IMR-90 (cell line): ENCODE measurements around the gene SPINT1. TPM values are rescaled to one million over a fixed set of nuclear protein-coding genes. Genes with fewer than 3 reads are reported as not detected.

Source experiments
- ATAC-seq: fragments of 200-7000 bp; cut with Tn5 transposase; 2 replicates; pipeline ENCODE4 v1.9.1; 2020; ENCODE audit warnings: low read depth, mild to moderate bottlenecking, moderate library complexity
- BruUV-seq: library from RNA; stranded (reverse); fragments of 400-500 nt; replicated peaks from 2 replicates; lab custom pipeline; 2021; lab: Mats Ljungman, UMichigan
- CTCF ChIA-PET: fragments of 300-600 bp; formaldehyde crosslinking; extraction: SDS; loops from one replicate; lab custom pipeline; 2021; ENCODE audit warnings: antibody characterized with exemption; lab: Yijun Ruan, JAX
- POLR2A ChIA-PET: fragments of 300-600 bp; sonication (Branson Sonifier 250); formaldehyde crosslinking; loops from one replicate; lab custom pipeline; 2022; ENCODE audit warnings: antibody characterized with exemption; ENCODE audit not compliant: unreplicated experiment; lab: Charles Lee
- DNase-seq: peaks from one replicate; pipeline ENCODE4 v3.0.0; 2013
- H2AFZ ChIP-seq: replicated peaks from 2 replicates; pipeline ENCODE3; 2013; ENCODE audit warnings: low read length, mild to moderate bottlenecking; ENCODE audit not compliant: poor library complexity
- H2AK5ac ChIP-seq: 2 replicates; pipeline ENCODE4 v1.6.1; 2013; ENCODE audit warnings: low read depth, low read length, inconsistent platforms
- H2AK9ac ChIP-seq: replicated peaks from 2 replicates; pipeline ENCODE3; 2013; ENCODE audit warnings: mild to moderate bottlenecking, low read depth, low read length, moderate library complexity; ENCODE audit not compliant: poor library complexity
- H2BK120ac ChIP-seq: 2 replicates; pipeline ENCODE4 v1.6.1; 2013; ENCODE audit warnings: low read depth, low read length, inconsistent platforms
- H2BK15ac ChIP-seq: 3 replicates; pipeline ENCODE4 v1.6.1; 2013; ENCODE audit warnings: low read depth, low read length, inconsistent platforms
- H2BK20ac ChIP-seq: 2 replicates; pipeline ENCODE4 v1.6.1; 2013; ENCODE audit warnings: low read depth, mild to moderate bottlenecking, inconsistent platforms, low read length, moderate library complexity
- H2BK5ac ChIP-seq: 2 replicates; pipeline ENCODE4 v1.6.1; 2013; ENCODE audit warnings: mild to moderate bottlenecking, low read depth, low read length, inconsistent platforms; ENCODE audit not compliant: poor library complexity, severe bottlenecking
- H3K14ac ChIP-seq: replicated peaks from 2 replicates; pipeline ENCODE4 v1.6.1; 2013; ENCODE audit warnings: low read depth, low read length, inconsistent platforms
- H3K18ac ChIP-seq: 2 replicates; pipeline ENCODE4 v1.6.1; 2013; ENCODE audit warnings: low read depth, low read length, control low read depth
- H3K23ac ChIP-seq: 2 replicates; pipeline ENCODE4 v1.6.1; 2013; ENCODE audit warnings: low read depth, low read length, inconsistent platforms
- H3K27ac ChIP-seq: 2 replicates; pipeline ENCODE4 v1.5.1; 2013; ENCODE audit warnings: mild to moderate bottlenecking, control low read depth, low read length; ENCODE audit not compliant: insufficient read depth
- H3K27me3 ChIP-seq: 2 replicates; pipeline ENCODE4 v1.6.1; 2013; ENCODE audit warnings: low read length; ENCODE audit not compliant: control insufficient read depth, insufficient read depth
- H3K36me3 ChIP-seq: 2 replicates; pipeline ENCODE4 v1.6.1; 2013; ENCODE audit warnings: low read length, mixed read lengths; ENCODE audit not compliant: control insufficient read depth, insufficient read depth
- H3K4ac ChIP-seq: 2 replicates; pipeline ENCODE4 v1.6.1; 2013; ENCODE audit warnings: low read depth, low read length, inconsistent platforms
- H3K4me1 ChIP-seq: 2 replicates; pipeline ENCODE4 v1.6.1; 2013; ENCODE audit warnings: low read length, mixed read lengths; ENCODE audit not compliant: control insufficient read depth, insufficient read depth
- H3K4me2 ChIP-seq: 2 replicates; pipeline ENCODE4 v1.6.1; 2013; ENCODE audit warnings: low read depth, mild to moderate bottlenecking, control low read depth, low read length, moderate library complexity
- H3K4me3 ChIP-seq: 2 replicates; pipeline ENCODE4 v1.5.1; 2013; ENCODE audit warnings: low read depth, mild to moderate bottlenecking, control low read depth, low read length, moderate library complexity; ENCODE audit not compliant: insufficient read depth
- H3K56ac ChIP-seq: 2 replicates; pipeline ENCODE4 v1.6.1; 2013; ENCODE audit warnings: low read length, inconsistent platforms; ENCODE audit not compliant: insufficient read depth; ENCODE audit errors: extremely low read depth
- H3K79me1 ChIP-seq, 2 experiments: 2 replicates each; pipeline ENCODE4 v1.6.1; 2013; ENCODE audit warnings: low read length in 2 of 2, inconsistent platforms in 1 of 2, low read depth in 1 of 2
- H3K9ac ChIP-seq: 2 replicates; pipeline ENCODE4 v1.6.1; 2013; ENCODE audit warnings: low read depth, low read length, control low read depth
- H3K9me1 ChIP-seq: 2 replicates; pipeline ENCODE4 v1.6.1; 2013; ENCODE audit warnings: low read length, inconsistent platforms; ENCODE audit not compliant: insufficient read depth
- H3K9me3 ChIP-seq: 2 replicates; pipeline ENCODE4 v1.6.1; 2013; ENCODE audit warnings: low read length; ENCODE audit not compliant: control insufficient read depth, insufficient read depth
- H4K20me1 ChIP-seq: 2 replicates; pipeline ENCODE4 v1.6.1; 2013; ENCODE audit warnings: low read length, inconsistent platforms; ENCODE audit not compliant: insufficient read depth
- H4K5ac ChIP-seq: 2 replicates; pipeline ENCODE4 v1.6.1; 2013; ENCODE audit warnings: mild to moderate bottlenecking, low read depth, low read length, control low read depth
- H4K8ac ChIP-seq, 2 experiments: 2 replicates each; pipeline ENCODE4 v1.6.1; 2013; ENCODE audit warnings: low read depth in 2 of 2, low read length in 2 of 2, control low read depth in 1 of 2, inconsistent platforms in 1 of 2
- H4K91ac ChIP-seq: 2 replicates; pipeline ENCODE4 v1.6.1; 2013; ENCODE audit warnings: low read depth, low read length, inconsistent platforms; ENCODE audit not compliant: insufficient read depth
- BHLHE40 ChIP-seq: fragments of 150-350 bp; IDR thresholded peaks from 2 replicates; pipeline ENCODE4 v1.6.1; 2016; ENCODE audit warnings: mild to moderate bottlenecking, low read depth, low read length
- CEBPB ChIP-seq: IDR thresholded peaks from 2 replicates; pipeline ENCODE4 v1.6.1; 2012; ENCODE audit warnings: low read depth, low read length, improper control_type of control experiment
- CHD1 ChIP-seq: IDR thresholded peaks from 2 replicates; pipeline ENCODE4 v1.6.1; 2012; ENCODE audit warnings: low read depth, low read length, improper control_type of control experiment
- CTCF ChIP-seq: conservative IDR thresholded peaks from 2 replicates; pipeline ENCODE4 v1.5.1; 2012; ENCODE audit warnings: mild to moderate bottlenecking, low read depth, low read length, improper control_type of control experiment
- ELK1 ChIP-seq: fragments of 150-350 bp; IDR thresholded peaks from 2 replicates; pipeline ENCODE4 v1.6.1; 2016; ENCODE audit warnings: low read depth, mild to moderate bottlenecking, low read length, moderate library complexity, borderline replicate concordance
- MAFK ChIP-seq: IDR thresholded peaks from 2 replicates; pipeline ENCODE4 v1.6.1; 2012; ENCODE audit warnings: low read depth, low read length, improper control_type of control experiment
- MAZ ChIP-seq: IDR thresholded peaks from 2 replicates; pipeline ENCODE4 v1.6.1; 2012; ENCODE audit warnings: low read depth, mild to moderate bottlenecking, low read length, improper control_type of control experiment, moderate library complexity, borderline replicate concordance
- MXI1 ChIP-seq: IDR thresholded peaks from 2 replicates; pipeline ENCODE4 v1.6.1; 2012; ENCODE audit warnings: low read depth, mild to moderate bottlenecking, low read length, moderate library complexity, borderline replicate concordance
- NFE2L2 ChIP-seq: fragments of 150-350 bp; IDR thresholded peaks from 2 replicates; pipeline ENCODE4 v1.6.1; 2016; ENCODE audit warnings: low read depth, mild to moderate bottlenecking, low read length
- POLR2A ChIP-seq: IDR thresholded peaks from 2 replicates; pipeline ENCODE4 v1.6.1; 2012; ENCODE audit warnings: mild to moderate bottlenecking, low read depth, low read length
- RAD21 ChIP-seq: IDR thresholded peaks from 2 replicates; pipeline ENCODE4 v1.6.1; 2012; ENCODE audit warnings: low read length, improper control_type of control experiment
- RFX5 ChIP-seq: IDR thresholded peaks from 2 replicates; pipeline ENCODE4 v1.8.0; 2012; ENCODE audit warnings: low read depth, mild to moderate bottlenecking, low read length, moderate library complexity
- SMC3 ChIP-seq: fragments of 150-350 bp; IDR thresholded peaks from 2 replicates; pipeline ENCODE4 v1.6.1; 2016; ENCODE audit warnings: low read depth, mild to moderate bottlenecking, antibody characterized with exemption, low read length, moderate library complexity
- USF2 ChIP-seq: fragments of 150-350 bp; IDR thresholded peaks from 2 replicates; pipeline ENCODE4 v1.6.1; 2017; ENCODE audit warnings: mild to moderate bottlenecking, antibody characterized with exemption, low read length, low read depth
- WGBS, 2 experiments: methylation state at CpG; one replicate each; pipeline versions ENCODE4 v1.1.5 to v1.1.7; 2013; ENCODE audit warnings: missing lambda C conversion rate in 2 of 2; ENCODE audit not compliant: insufficient read length in 1 of 2; ENCODE audit errors: extremely low coverage in 2 of 2; 5-methylcytosine and 5-hydroxymethylcytosine counted together
- dilution Hi-C: fragments of 300-500 bp; cut with HindIII; formaldehyde crosslinking; loops from one replicate; pipeline ENCODE4 v1.14.3; 2018; ENCODE audit warnings: low sequenced_read_pairs; ENCODE audit not compliant: unreplicated experiment
- in situ Hi-C: fragments of 300-500 bp; cut with MboI; formaldehyde crosslinking; loops from 3 replicates; pipeline ENCODE4 v1.14.3; 2019; ENCODE audit warnings: low sequenced_read_pairs, inconsistent platforms, mixed read lengths
- intact Hi-C: fragments of 100-400 bp; cut with micrococcal nuclease; formaldehyde crosslinking; loops from 2 replicates; pipeline ENCODE4 v1.10.0; 2022
- polyA plus RNA-seq, 3 experiments: library from polyadenylated mRNA; depleted of rRNA; stranded (reverse); fragments of >200 nt; gene quantifications; 2 replicates each; pipeline ENCODE4 v1.2.3, GENCODE V29; 2012; ENCODE audit warnings: low replicate concordance in 1 of 3
- total RNA-seq: library from RNA; depleted of rRNA; stranded (reverse); fragments of >200 nt; gene quantifications from 2 replicates; pipeline ENCODE4 v1.2.3, GENCODE V29; 2012

Gene SPINT1
- total and polyA plus RNA-seq, 2 of the 4 experiments (the other 2 are of a cell fraction) = 0.90 to 2.1 TPM

GRCh38 chr15:40872791-40873693, 29.2 kb downstream of the SPINT1 start:
- Histone ChIP-seq H3K9me1 (no peaks in the 10 kb centered on the region), H2BK20ac (no peak overlapping the region), H3K4me2 (peak overlapping the region; percentile 97), H3K4ac (no peak overlapping the region), H2AK5ac (no peak overlapping the region), H3K18ac (no peak overlapping the region), H4K91ac (no peak overlapping the region), H2AFZ (peak overlapping the region; percentile 80), H3K23ac (no peak overlapping the region), H3K36me3 (no peaks in the 10 kb centered on the region), H4K8ac (no peak overlapping the region), H3K27ac (no peak overlapping the region), H3K14ac (no peak overlapping the region), H2BK5ac (no peak overlapping the region), H2BK120ac (no peak overlapping the region), H3K9me3 (no peaks in the 10 kb centered on the region), H3K4me3 (peak overlapping the region; percentile 62), H3K56ac (no peak overlapping the region), H3K4me1 (no peaks in the 10 kb centered on the region), H3K9ac (no peak overlapping the region), H3K79me1 (no peaks in the 10 kb centered on the region), H4K20me1 (no peaks in the 10 kb centered on the region), H3K27me3 (peaks cover 25% of the 10 kb centered on the region), H2AK9ac (no peak overlapping the region), H2BK15ac (no peak overlapping the region), H4K5ac (no peak overlapping the region)
- ChIA-PET CTCF (interaction anchor here (1.7 to 2.3 kb wide), 2 partner anchors 14 kb away, joined by 5 to 15 read pairs; no protein-coding TSS in a partner anchor), POLR2A (interaction anchor here (0.5 to 0.6 kb wide), 2 partner anchors 74 to 80 kb away, joined by 3 to 4 read pairs; partner anchors contain the start of gene CHAC1)
- intact Hi-C loops = no loop called here
- DNase-seq (no peak), ATAC-seq (no peak)
- in situ Hi-C loops = no loop called here
- 63% methylated on average over 12 of the region's 33 CpGs; no CpG with 5 or more reads in 1 of the 2 experiments for WGBS, 2 experiments
- BruUV-seq = no TSS peak
- dilution Hi-C loops = no loop called here
- TF ChIP-seq CTCF (no peak), NFE2L2 (no peak), CHD1 (no peak), RAD21 (no peak), POLR2A (no peak), SMC3 (no peak), MAFK (no peak), MAZ (no peak), RFX5 (no peak), USF2 (no peak), BHLHE40 (no peak), ELK1 (no peak), MXI1 (no peak), CEBPB (no peak)
